ENCODE measurements around the gene NEFH.

NEFH gene

DNA sequence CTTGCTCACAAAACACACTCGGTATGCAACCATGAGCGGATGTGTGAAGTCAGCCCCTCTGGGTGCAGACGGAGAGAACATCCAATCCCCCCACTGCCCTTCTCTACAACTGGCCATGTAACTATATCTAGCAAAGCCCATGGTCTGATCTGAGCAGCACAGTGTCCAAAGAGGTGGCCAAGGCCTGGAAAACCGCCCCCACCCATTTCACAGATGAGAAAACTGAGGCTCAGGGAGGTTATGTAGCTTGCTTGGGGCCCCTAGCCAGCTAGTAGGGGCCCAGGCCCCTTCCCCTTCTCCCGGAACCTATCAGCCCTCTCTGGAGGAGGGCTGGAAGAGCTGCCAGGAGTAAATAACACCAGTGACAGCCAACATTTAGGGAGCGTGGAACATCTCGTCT is 15.4 kb upstream of the NEFH start:
- no peak for TF ChIP-seq TEAD4 (IDR thresholded peaks at IDR 0.05)
- no peak for TF ChIP-seq NFIC (IDR thresholded peaks at IDR 0.05)
- TF ChIP-seq, protein P1, sequence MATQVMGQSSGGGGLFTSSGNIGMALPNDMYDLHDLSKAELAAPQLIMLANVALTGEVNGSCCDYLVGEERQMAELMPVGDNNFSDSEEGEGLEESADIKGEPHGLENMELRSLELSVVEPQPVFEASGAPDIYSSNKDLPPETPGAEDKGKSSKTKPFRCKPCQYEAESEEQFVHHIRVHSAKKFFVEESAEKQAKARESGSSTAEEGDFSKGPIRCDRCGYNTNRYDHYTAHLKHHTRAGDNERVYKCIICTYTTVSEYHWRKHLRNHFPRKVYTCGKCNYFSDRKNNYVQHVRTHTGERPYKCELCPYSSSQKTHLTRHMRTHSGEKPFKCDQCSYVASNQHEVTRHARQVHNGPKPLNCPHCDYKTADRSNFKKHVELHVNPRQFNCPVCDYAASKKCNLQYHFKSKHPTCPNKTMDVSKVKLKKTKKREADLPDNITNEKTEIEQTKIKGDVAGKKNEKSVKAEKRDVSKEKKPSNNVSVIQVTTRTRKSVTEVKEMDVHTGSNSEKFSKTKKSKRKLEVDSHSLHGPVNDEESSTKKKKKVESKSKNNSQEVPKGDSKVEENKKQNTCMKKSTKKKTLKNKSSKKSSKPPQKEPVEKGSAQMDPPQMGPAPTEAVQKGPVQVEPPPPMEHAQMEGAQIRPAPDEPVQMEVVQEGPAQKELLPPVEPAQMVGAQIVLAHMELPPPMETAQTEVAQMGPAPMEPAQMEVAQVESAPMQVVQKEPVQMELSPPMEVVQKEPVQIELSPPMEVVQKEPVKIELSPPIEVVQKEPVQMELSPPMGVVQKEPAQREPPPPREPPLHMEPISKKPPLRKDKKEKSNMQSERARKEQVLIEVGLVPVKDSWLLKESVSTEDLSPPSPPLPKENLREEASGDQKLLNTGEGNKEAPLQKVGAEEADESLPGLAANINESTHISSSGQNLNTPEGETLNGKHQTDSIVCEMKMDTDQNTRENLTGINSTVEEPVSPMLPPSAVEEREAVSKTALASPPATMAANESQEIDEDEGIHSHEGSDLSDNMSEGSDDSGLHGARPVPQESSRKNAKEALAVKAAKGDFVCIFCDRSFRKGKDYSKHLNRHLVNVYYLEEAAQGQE (IDR thresholded peaks at IDR 0.05; ENCODE audit: low read depth) = no peak
- no peak for TF ChIP-seq RAD21 (IDR thresholded peaks at IDR 0.05; ENCODE audit: low read depth)
- no peak for TF ChIP-seq CREB1 (IDR thresholded peaks at IDR 0.05; ENCODE audit: low read depth)
- no peak for TF ChIP-seq TCF12 (IDR thresholded peaks at IDR 0.05; ENCODE audit: low read depth)
- TF ChIP-seq FOXM1 (IDR thresholded peaks at IDR 0.05; ENCODE audit: borderline replicate concordance, low read depth) = no peak
- no peak for TF ChIP-seq EP300 (IDR thresholded peaks at IDR 0.05; ENCODE audit: borderline replicate concordance)
- TF ChIP-seq CEBPB (IDR thresholded peaks at IDR 0.05) = no peak
- TF ChIP-seq, protein P2, sequence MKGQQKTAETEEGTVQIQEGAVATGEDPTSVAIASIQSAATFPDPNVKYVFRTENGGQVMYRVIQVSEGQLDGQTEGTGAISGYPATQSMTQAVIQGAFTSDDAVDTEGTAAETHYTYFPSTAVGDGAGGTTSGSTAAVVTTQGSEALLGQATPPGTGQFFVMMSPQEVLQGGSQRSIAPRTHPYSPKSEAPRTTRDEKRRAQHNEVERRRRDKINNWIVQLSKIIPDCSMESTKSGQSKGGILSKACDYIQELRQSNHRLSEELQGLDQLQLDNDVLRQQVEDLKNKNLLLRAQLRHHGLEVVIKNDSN (IDR thresholded peaks at IDR 0.05) = no peak
- TF ChIP-seq EGR1 (IDR thresholded peaks at IDR 0.05) = no peak
- TF ChIP-seq TAF1 (IDR thresholded peaks at IDR 0.05; ENCODE audit: low read depth) = no peak
- no peak for TF ChIP-seq ZBTB7A (IDR thresholded peaks at IDR 0.05; ENCODE audit: low read depth)
- no peak for TF ChIP-seq YY1 (IDR thresholded peaks at IDR 0.05; ENCODE audit: low read depth)
- TF ChIP-seq, protein P3, sequence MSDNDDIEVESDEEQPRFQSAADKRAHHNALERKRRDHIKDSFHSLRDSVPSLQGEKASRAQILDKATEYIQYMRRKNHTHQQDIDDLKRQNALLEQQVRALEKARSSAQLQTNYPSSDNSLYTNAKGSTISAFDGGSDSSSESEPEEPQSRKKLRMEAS (IDR thresholded peaks at IDR 0.05) = no peak

DNA sequence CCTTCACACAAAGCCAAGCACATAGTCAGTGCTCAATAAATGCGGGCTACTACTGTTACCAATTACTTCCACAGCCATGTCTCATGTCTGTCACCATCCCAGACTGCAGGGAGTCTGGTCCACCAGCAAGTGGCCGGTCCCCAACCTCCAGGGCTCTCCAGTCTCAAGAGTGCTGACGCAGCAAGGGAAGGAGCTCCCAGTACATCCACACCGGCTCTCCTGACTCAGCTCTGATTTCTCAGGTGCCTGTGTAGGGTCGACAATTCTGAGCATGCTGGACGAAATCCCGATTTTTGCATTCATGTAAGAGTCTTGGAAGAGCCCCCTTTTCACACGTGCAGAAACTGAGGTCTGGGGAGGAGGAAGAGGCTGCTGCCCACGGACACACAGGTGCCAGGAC is 10.3 kb upstream of the NEFH start:
- TF ChIP-seq FOXM1 (IDR thresholded peaks at IDR 0.05; ENCODE audit: borderline replicate concordance, low read depth) = no peak
- TF ChIP-seq, protein P1 (IDR thresholded peaks at IDR 0.05; ENCODE audit: low read depth) = no peak
- TF ChIP-seq NFIC (IDR thresholded peaks at IDR 0.05) = no peak
- TF ChIP-seq RAD21 (IDR thresholded peaks at IDR 0.05; ENCODE audit: low read depth) = no peak
- TF ChIP-seq EP300 (IDR thresholded peaks at IDR 0.05; ENCODE audit: borderline replicate concordance) = no peak
- TF ChIP-seq, protein P3 (IDR thresholded peaks at IDR 0.05) = no peak
- TF ChIP-seq YY1 (IDR thresholded peaks at IDR 0.05; ENCODE audit: low read depth) = no peak
- TF ChIP-seq EGR1 (IDR thresholded peaks at IDR 0.05) = no peak
- no peak for TF ChIP-seq TEAD4 (IDR thresholded peaks at IDR 0.05)
- no peak for TF ChIP-seq TCF12 (IDR thresholded peaks at IDR 0.05; ENCODE audit: low read depth)
- TF ChIP-seq ZBTB7A (IDR thresholded peaks at IDR 0.05; ENCODE audit: low read depth) = no peak
- TF ChIP-seq, protein P2 (IDR thresholded peaks at IDR 0.05) = no peak
- no peak for TF ChIP-seq TAF1 (IDR thresholded peaks at IDR 0.05; ENCODE audit: low read depth)
- TF ChIP-seq CREB1 (IDR thresholded peaks at IDR 0.05; ENCODE audit: low read depth) = no peak
- no peak for TF ChIP-seq CEBPB (IDR thresholded peaks at IDR 0.05)

GRCh38 chr22:29470159-29470855 is 9.7 kb upstream of the NEFH start:
- TF ChIP-seq, protein P1 (IDR thresholded peaks at IDR 0.05; ENCODE audit: low read depth) = no peak
- TF ChIP-seq NFIC (IDR thresholded peaks at IDR 0.05) (no peak), TCF12 (IDR thresholded peaks at IDR 0.05; ENCODE audit: low read depth) (peak; percentile 33; the same call in 1 of the 2 replicates), RAD21 (IDR thresholded peaks at IDR 0.05; ENCODE audit: low read depth) (peak; percentile 60; the same call in 1 of the 2 replicates), ZBTB7A (IDR thresholded peaks at IDR 0.05; ENCODE audit: low read depth) (no peak), EGR1 (IDR thresholded peaks at IDR 0.05) (no peak), CREB1 (IDR thresholded peaks at IDR 0.05; ENCODE audit: low read depth) (peak; percentile 80), CEBPB (IDR thresholded peaks at IDR 0.05) (no peak), FOXM1 (IDR thresholded peaks at IDR 0.05; ENCODE audit: borderline replicate concordance, low read depth) (no peak), YY1 (IDR thresholded peaks at IDR 0.05; ENCODE audit: low read depth) (no peak), EP300 (IDR thresholded peaks at IDR 0.05; ENCODE audit: borderline replicate concordance) (peak; percentile 22; the same call in 1 of the 2 replicates), TAF1 (IDR thresholded peaks at IDR 0.05; ENCODE audit: low read depth) (no peak), TEAD4 (IDR thresholded peaks at IDR 0.05) (no peak)
- TF ChIP-seq, protein P2 (IDR thresholded peaks at IDR 0.05) = no peak
- TF ChIP-seq, protein P3 (IDR thresholded peaks at IDR 0.05) = peak; percentile 71
